Mesendoderm (in vitro differentiated cells): ENCODE results near the gene TCAF1.
"Not testable (repeated sequence)": the region's sequence is repeated elsewhere in the genome, so short reads cannot be mapped to it uniquely, and the experiment has no call there.

ENCODE experiments used
- DNase-seq: peaks from one replicate; pipeline ENCODE4 v3.0.0; 2013
- H2AK5ac ChIP-seq: 2 replicates; pipeline ENCODE4 v1.6.1; 2013; ENCODE audit warnings: low read length, inconsistent platforms
- H2BK120ac ChIP-seq: 2 replicates; pipeline ENCODE4 v1.6.1; 2013; ENCODE audit warnings: low read depth, mild to moderate bottlenecking, low read length, moderate library complexity, mixed read lengths
- H2BK15ac ChIP-seq: replicated peaks from 2 replicates; pipeline ENCODE4 v1.6.1; 2013; ENCODE audit warnings: low read depth, mild to moderate bottlenecking, moderate library complexity
- H2BK5ac ChIP-seq: 2 replicates; pipeline ENCODE4 v1.6.1; 2013; ENCODE audit warnings: low read length, inconsistent platforms
- H3K18ac ChIP-seq: 2 replicates; pipeline ENCODE4 v1.6.1; 2013; ENCODE audit warnings: mild to moderate bottlenecking, low read length, mixed read lengths
- H3K23ac ChIP-seq: one replicate; pipeline ENCODE4 v1.6.1; 2013; ENCODE audit warnings: low read length
- H3K27ac ChIP-seq: 2 replicates; pipeline ENCODE4 v1.5.1; 2013; ENCODE audit warnings: low read depth, mild to moderate bottlenecking, inconsistent platforms, low read length, moderate library complexity
- H3K27me3 ChIP-seq: 2 replicates; pipeline ENCODE4 v1.6.1; 2013; ENCODE audit warnings: low read length, control low read depth, mild to moderate bottlenecking, inconsistent platforms; ENCODE audit not compliant: insufficient read depth, poor library complexity
- H3K36me3 ChIP-seq: 2 replicates; pipeline ENCODE4 v1.6.1; 2013; ENCODE audit warnings: low read length, inconsistent platforms; ENCODE audit not compliant: control insufficient read depth, insufficient read depth
- H3K4ac ChIP-seq: one replicate; pipeline ENCODE4 v1.6.1; 2013; ENCODE audit warnings: low read depth, mild to moderate bottlenecking, low read length, moderate library complexity
- H3K4me1 ChIP-seq: 2 replicates; pipeline ENCODE4 v1.6.1; 2013; ENCODE audit warnings: low read depth, low read length, inconsistent platforms; ENCODE audit not compliant: control insufficient read depth
- H3K4me2 ChIP-seq: 2 replicates; pipeline ENCODE4 v1.6.1; 2013; ENCODE audit warnings: low read length
- H3K4me3 ChIP-seq: 2 replicates; pipeline ENCODE4 v1.5.1; 2013; ENCODE audit warnings: mild to moderate bottlenecking, low read length
- H3K56ac ChIP-seq: one replicate; pipeline ENCODE4 v1.6.1; 2013; ENCODE audit warnings: low read length
- H3K79me1 ChIP-seq: 2 replicates; pipeline ENCODE4 v1.6.1; 2013; ENCODE audit warnings: low read length, inconsistent platforms
- H3K79me2 ChIP-seq: 2 replicates; pipeline ENCODE4 v1.6.1; 2013; ENCODE audit warnings: mild to moderate bottlenecking, low read length; ENCODE audit not compliant: control insufficient read depth, insufficient read depth
- H3K9ac ChIP-seq: 2 replicates; pipeline ENCODE4 v1.6.1; 2013; ENCODE audit warnings: low read length, inconsistent platforms
- H4K5ac ChIP-seq: one replicate; pipeline ENCODE4 v1.6.1; 2013; ENCODE audit warnings: low read length
- H4K8ac ChIP-seq: one replicate; pipeline ENCODE4 v1.6.1; 2013; ENCODE audit warnings: low read depth, mild to moderate bottlenecking, control low read depth, low read length, moderate library complexity
- WGBS: extraction: QIAGEN DNeasy Blood & Tissue Kit; methylation state at CpG from one replicate; pipeline ENCODE4 v1.1.7; 2013; ENCODE audit warnings: low lambda C conversion rate, missing lambda C conversion rate; ENCODE audit not compliant: insufficient coverage; ENCODE audit errors: extremely low coverage; 5-methylcytosine and 5-hydroxymethylcytosine counted together

Gene TCAF1

GRCh38 chr7:143824295-143825135 lies 77.5 kb downstream of the TCAF1 start:
- not testable (repeated sequence) for DNase-seq, H4K5ac ChIP-seq, H3K79me2 ChIP-seq, H3K79me1 ChIP-seq, H4K8ac ChIP-seq, H3K9ac ChIP-seq, H2BK5ac ChIP-seq, H3K27ac ChIP-seq, H3K36me3 ChIP-seq, H3K27me3 ChIP-seq, H3K18ac ChIP-seq, H3K56ac ChIP-seq, H2BK120ac ChIP-seq, H3K4me1 ChIP-seq, H3K4me2 ChIP-seq, H2BK15ac ChIP-seq, H3K4me3 ChIP-seq, H3K23ac ChIP-seq, H2AK5ac ChIP-seq, H3K4ac ChIP-seq
- WGBS, result no CpG with 5 or more reads among the region's 7 CpGs

GRCh38 chr7:143823634-143824294 lies 78.2 kb downstream of the TCAF1 start:
- H3K9ac ChIP-seq, H2BK120ac ChIP-seq, H2AK5ac ChIP-seq, H4K5ac ChIP-seq, H3K4me1 ChIP-seq, H3K27ac ChIP-seq, H3K4me2 ChIP-seq, H3K4ac ChIP-seq, H3K18ac ChIP-seq, H3K23ac ChIP-seq, H2BK5ac ChIP-seq, H3K56ac ChIP-seq, H3K27me3 ChIP-seq, H3K4me3 ChIP-seq, H4K8ac ChIP-seq, H3K79me2 ChIP-seq, H3K79me1 ChIP-seq, DNase-seq, H3K36me3 ChIP-seq, H2BK15ac ChIP-seq: not testable (repeated sequence)
- WGBS, result no CpG with 5 or more reads among the region's 3 CpGs

- not testable (repeated sequence) for H4K5ac ChIP-seq, H2AK5ac ChIP-seq, H3K4ac ChIP-seq, H2BK15ac ChIP-seq, H3K4me3 ChIP-seq, H3K36me3 ChIP-seq, DNase-seq, H3K79me1 ChIP-seq, H2BK5ac ChIP-seq, H3K9ac ChIP-seq, H3K79me2 ChIP-seq, H3K27me3 ChIP-seq, H3K4me1 ChIP-seq, H3K23ac ChIP-seq, H4K8ac ChIP-seq, H3K4me2 ChIP-seq, H3K18ac ChIP-seq, H2BK120ac ChIP-seq, H3K56ac ChIP-seq, H3K27ac ChIP-seq
- WGBS, result no CpG with 5 or more reads among the region's 12 CpGs
Measured at GRCh38 chr7:143821392-143822277, 80.3 kb downstream of the TCAF1 start.

GRCh38 chr7:143817873-143818272 lies 84.1 kb downstream of the TCAF1 start:
- H3K79me2 ChIP-seq, H2BK5ac ChIP-seq, H4K5ac ChIP-seq, H3K4me1 ChIP-seq, H2BK120ac ChIP-seq, H3K4me3 ChIP-seq, H3K23ac ChIP-seq, H3K4me2 ChIP-seq, DNase-seq, H3K27me3 ChIP-seq, H3K36me3 ChIP-seq, H3K27ac ChIP-seq, H3K56ac ChIP-seq, H2BK15ac ChIP-seq, H3K18ac ChIP-seq, H3K9ac ChIP-seq, H2AK5ac ChIP-seq, H4K8ac ChIP-seq, H3K79me1 ChIP-seq, H3K4ac ChIP-seq: not testable (repeated sequence)
- no CpG with 5 or more reads among the region's 7 CpGs for WGBS

GRCh38 chr7:143816471-143817133 lies 85.4 kb downstream of the TCAF1 start:
- H3K27ac ChIP-seq, H4K5ac ChIP-seq, H3K9ac ChIP-seq, H3K4me1 ChIP-seq, DNase-seq, H3K23ac ChIP-seq, H3K36me3 ChIP-seq, H2BK5ac ChIP-seq, H2BK120ac ChIP-seq, H3K79me2 ChIP-seq, H2AK5ac ChIP-seq, H3K56ac ChIP-seq, H3K79me1 ChIP-seq, H3K18ac ChIP-seq, H4K8ac ChIP-seq, H3K4ac ChIP-seq, H3K4me2 ChIP-seq, H3K27me3 ChIP-seq, H2BK15ac ChIP-seq, H3K4me3 ChIP-seq: not testable (repeated sequence)
- WGBS, result no CpG with 5 or more reads among the region's 8 CpGs
